ENCODE data around the gene MAN1A1. TPM values are rescaled to one million over a fixed set of nuclear protein-coding genes. Genes with fewer than 3 reads are reported as not detected.

MAN1A1 gene
- total RNA-seq, 1 donor from 2014 or later: 3.0 TPM

DNA sequence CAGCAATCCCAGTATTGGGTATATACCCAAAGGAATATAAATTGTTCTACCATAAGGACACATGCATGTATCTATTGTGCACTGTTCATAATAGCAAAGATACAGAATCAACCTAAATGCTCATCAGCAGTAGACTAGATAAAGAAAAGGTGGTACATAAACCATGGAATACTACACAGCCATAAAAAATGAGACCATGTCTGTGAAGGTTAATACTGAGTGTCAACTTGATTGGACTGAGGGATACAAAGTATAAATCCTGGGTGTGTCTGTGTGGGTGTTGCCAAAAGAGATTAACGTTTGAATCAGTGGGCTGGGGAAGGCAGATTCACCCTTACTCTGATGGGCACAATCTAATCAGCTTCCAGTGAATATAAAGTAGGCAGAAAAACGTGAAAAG is 86.9 kb downstream of the MAN1A1 start:
- peaks cover 2% of the 10 kb centered on the region for H3K36me3 Mint-ChIP-seq (ENCODE audit: low read depth)
- no peaks in the 10 kb centered on the region for H3K27me3 Mint-ChIP-seq (ENCODE audit: low read depth)
- no peaks in the 10 kb centered on the region for H3K9me3 Mint-ChIP-seq
- TF ChIP-seq, protein P1, sequence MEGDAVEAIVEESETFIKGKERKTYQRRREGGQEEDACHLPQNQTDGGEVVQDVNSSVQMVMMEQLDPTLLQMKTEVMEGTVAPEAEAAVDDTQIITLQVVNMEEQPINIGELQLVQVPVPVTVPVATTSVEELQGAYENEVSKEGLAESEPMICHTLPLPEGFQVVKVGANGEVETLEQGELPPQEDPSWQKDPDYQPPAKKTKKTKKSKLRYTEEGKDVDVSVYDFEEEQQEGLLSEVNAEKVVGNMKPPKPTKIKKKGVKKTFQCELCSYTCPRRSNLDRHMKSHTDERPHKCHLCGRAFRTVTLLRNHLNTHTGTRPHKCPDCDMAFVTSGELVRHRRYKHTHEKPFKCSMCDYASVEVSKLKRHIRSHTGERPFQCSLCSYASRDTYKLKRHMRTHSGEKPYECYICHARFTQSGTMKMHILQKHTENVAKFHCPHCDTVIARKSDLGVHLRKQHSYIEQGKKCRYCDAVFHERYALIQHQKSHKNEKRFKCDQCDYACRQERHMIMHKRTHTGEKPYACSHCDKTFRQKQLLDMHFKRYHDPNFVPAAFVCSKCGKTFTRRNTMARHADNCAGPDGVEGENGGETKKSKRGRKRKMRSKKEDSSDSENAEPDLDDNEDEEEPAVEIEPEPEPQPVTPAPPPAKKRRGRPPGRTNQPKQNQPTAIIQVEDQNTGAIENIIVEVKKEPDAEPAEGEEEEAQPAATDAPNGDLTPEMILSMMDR (conservative IDR thresholded peaks at IDR 0.05): no peak
- H3K27ac Mint-ChIP-seq (ENCODE audit: unreplicated experiment): no peak overlapping the region
- no peak overlapping the region for H3K4me3 Mint-ChIP-seq
- no peak for DNase-seq (ENCODE audit: low read depth, low spot score)
- H3K4me1 Mint-ChIP-seq: no peaks in the 10 kb centered on the region

DNA sequence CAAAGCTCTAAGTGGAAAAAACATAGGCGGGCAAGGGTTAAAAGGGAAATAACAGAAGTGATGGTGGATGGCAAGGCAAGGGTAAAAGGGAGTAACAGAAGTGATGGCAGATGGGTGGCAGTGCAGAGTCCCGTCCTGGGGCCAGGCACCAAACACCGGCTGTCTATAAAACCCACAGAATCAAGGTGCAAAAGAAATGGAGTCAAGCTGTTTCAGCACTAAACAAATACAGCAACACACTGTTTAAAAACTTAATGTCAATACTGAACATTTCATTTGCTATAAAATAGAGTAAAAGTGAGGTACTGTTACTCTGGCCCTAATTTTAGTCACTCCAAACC is 87.6 kb downstream of the MAN1A1 start:
- Mint-ChIP-seq H3K4me3 (no peak overlapping the region), H3K9me3 (no peaks in the 10 kb centered on the region), H3K36me3 (ENCODE audit: low read depth) (peaks cover 2% of the 10 kb centered on the region), H3K4me1 (no peaks in the 10 kb centered on the region), H3K27me3 (ENCODE audit: low read depth) (no peaks in the 10 kb centered on the region), H3K27ac (ENCODE audit: unreplicated experiment) (no peak overlapping the region)
- TF ChIP-seq, protein P1 (conservative IDR thresholded peaks at IDR 0.05): no peak
- no peak for DNase-seq (ENCODE audit: low read depth, low spot score)

DNA sequence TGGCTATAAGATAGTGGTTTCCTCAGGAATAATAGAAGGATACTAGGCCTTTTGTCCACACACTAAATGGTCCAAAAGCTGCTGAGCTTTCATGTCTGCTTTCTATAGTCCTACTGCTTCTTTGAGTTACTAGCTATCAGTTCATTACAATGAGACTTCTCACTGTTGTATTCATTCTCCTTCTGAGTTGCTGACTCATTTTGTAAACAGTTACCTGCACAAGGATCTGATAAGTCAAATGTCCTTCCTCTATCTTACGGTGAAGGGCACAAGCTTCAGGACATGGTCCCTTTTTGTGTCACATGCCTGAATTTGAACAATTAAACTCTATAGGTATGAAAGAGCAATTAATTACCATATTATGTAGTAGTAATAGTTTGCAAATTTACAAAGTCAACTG is 90.5 kb downstream of the MAN1A1 start:
- Mint-ChIP-seq H3K4me1 (no peaks in the 10 kb centered on the region), H3K27me3 (ENCODE audit: low read depth) (no peaks in the 10 kb centered on the region), H3K4me3 (no peak overlapping the region), H3K36me3 (ENCODE audit: low read depth) (peaks cover 2% of the 10 kb centered on the region), H3K27ac (ENCODE audit: unreplicated experiment) (no peak overlapping the region), H3K9me3 (no peaks in the 10 kb centered on the region)
- TF ChIP-seq, protein P1 (conservative IDR thresholded peaks at IDR 0.05): no peak
- no peak for DNase-seq (ENCODE audit: low read depth, low spot score)

DNA sequence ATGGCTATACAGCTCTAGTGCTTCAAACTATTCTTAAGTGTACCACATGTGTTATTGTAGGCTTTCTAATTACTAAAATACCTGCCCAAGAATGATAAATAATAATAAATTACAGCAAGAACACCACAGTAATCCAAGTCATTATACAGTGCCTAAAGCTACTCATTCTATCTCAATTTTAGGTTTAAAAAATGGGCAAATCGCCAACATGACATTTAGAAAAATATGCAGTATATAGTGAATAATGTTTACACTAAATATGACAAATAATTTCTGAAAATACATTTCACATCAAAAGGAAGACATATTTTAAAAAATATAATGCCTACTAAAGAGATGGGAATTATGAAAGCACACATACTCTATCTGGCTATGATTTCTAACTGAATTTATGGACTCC is 91.8 kb downstream of the MAN1A1 start:
- no peak for DNase-seq (ENCODE audit: low read depth, low spot score)
- TF ChIP-seq, protein P1 (conservative IDR thresholded peaks at IDR 0.05): no peak
- Mint-ChIP-seq H3K4me3 (no peak overlapping the region), H3K9me3 (no peaks in the 10 kb centered on the region), H3K4me1 (no peaks in the 10 kb centered on the region), H3K27ac (ENCODE audit: unreplicated experiment) (no peak overlapping the region), H3K36me3 (ENCODE audit: low read depth) (peaks cover 2% of the 10 kb centered on the region), H3K27me3 (ENCODE audit: low read depth) (no peaks in the 10 kb centered on the region)

DNA sequence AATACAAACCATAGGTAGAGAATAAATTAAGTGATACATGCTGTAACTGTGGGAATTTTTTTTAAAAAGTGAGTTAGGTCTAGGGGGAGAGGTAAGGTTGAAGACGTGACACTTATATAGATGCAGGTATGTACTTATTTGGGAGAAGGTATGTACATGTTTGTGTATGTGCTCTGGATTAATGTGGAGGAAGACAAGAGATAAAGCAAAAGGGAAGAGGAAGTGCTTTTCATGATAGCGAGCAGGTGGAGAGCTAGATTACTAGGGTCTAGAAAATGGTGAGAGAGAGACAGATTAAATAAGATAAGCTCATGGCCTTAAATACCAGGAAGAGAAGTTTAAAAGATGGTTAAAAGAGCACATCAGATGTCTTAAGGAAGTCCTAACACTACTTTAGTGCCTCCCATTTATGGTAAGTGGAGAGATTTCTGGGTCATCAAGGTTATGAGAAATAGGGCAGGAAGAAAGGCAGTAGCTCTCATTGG is 92.5 kb downstream of the MAN1A1 start:
- H3K27me3 Mint-ChIP-seq (ENCODE audit: low read depth): no peaks in the 10 kb centered on the region
- H3K36me3 Mint-ChIP-seq (ENCODE audit: low read depth): peaks cover 2% of the 10 kb centered on the region
- no peak overlapping the region for H3K27ac Mint-ChIP-seq (ENCODE audit: unreplicated experiment)
- TF ChIP-seq, protein P1 (conservative IDR thresholded peaks at IDR 0.05): no peak
- no peaks in the 10 kb centered on the region for H3K4me1 Mint-ChIP-seq
- DNase-seq (ENCODE audit: low read depth, low spot score): no peak
- no peaks in the 10 kb centered on the region for H3K9me3 Mint-ChIP-seq
- H3K4me3 Mint-ChIP-seq: no peak overlapping the region

DNA sequence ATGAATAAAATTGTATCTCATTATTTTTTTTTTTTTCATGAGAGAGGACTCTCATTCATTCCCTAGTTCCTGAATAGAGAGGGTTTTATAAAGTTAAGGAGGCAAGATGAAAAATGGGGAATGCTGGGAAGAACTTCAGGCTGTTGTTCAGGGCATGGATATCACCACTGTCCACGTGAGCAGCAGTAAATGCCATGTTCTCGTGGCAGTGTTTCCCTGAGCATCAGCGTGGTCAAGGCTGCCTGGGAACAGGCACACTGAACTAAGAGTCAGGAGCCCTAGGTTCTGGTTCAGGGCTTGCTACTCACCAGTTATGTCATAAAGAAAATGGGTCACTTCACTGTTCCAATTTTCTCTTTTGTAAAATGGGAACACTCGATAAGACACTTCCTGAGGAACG is 93.2 kb downstream of the MAN1A1 start:
- DNase-seq (ENCODE audit: low read depth, low spot score): no peak
- no peaks in the 10 kb centered on the region for H3K27me3 Mint-ChIP-seq (ENCODE audit: low read depth)
- H3K36me3 Mint-ChIP-seq (ENCODE audit: low read depth): no peaks in the 10 kb centered on the region
- peaks cover 2% of the 10 kb centered on the region for H3K9me3 Mint-ChIP-seq
- H3K4me3 Mint-ChIP-seq: no peak overlapping the region
- H3K4me1 Mint-ChIP-seq: no peaks in the 10 kb centered on the region
- H3K27ac Mint-ChIP-seq (ENCODE audit: unreplicated experiment): no peak overlapping the region
- TF ChIP-seq, protein P1 (conservative IDR thresholded peaks at IDR 0.05): no peak

Measured in neural crest cell (in vitro differentiated cells).